GM03348 (cell line): ENCODE results near the gene DDAH1.
"Not testable (repeated sequence)": the region's sequence is repeated elsewhere in the genome, so short reads cannot be mapped to it uniquely, and the experiment has no call there.

Source experiments
- DNase-seq: peaks from one replicate; pipeline ENCODE4 v3.0.0; 2012; ENCODE audit warnings: low spot score

DDAH1 gene

GRCh38 chr1:85465099-85465785 lies at the start of gene DDAH1:
DDAH1 (minus strand) TSS chr1:85465159; CDS start chr1:85465045, 114 bp downstream.
- peak; percentile 86 for DNase-seq

GRCh38 chr1:85513998-85514397 lies 49.0 kb upstream of the DDAH1 start:
- not testable (repeated sequence) for DNase-seq

GRCh38 chr1:85504417-85504816 lies 39.5 kb upstream of the DDAH1 start:
- peak; percentile 9 for DNase-seq

- DNase-seq = peak; percentile 36
Observed at GRCh38 chr1:85502625-85503083, 37.7 kb upstream of the DDAH1 start.

GRCh38 chr1:85502171-85502570 lies 37.2 kb upstream of the DDAH1 start:
- peak; percentile 9 for DNase-seq

- DNase-seq = no peak
Observed at GRCh38 chr1:85501355-85501898, 36.5 kb upstream of the DDAH1 start.

- DNase-seq = peak; percentile 19
Observed at GRCh38 chr1:85496941-85497582, 32.1 kb upstream of the DDAH1 start.

GRCh38 chr1:85495556-85495955 lies 30.6 kb upstream of the DDAH1 start:
- DNase-seq = peak; percentile 42

- no peak for DNase-seq
Observed at GRCh38 chr1:85494904-85495266, 29.9 kb upstream of the DDAH1 start.

GRCh38 chr1:85494074-85494903 lies 29.3 kb upstream of the DDAH1 start:
- no peak for DNase-seq

GRCh38 chr1:85490270-85490985 lies 25.5 kb upstream of the DDAH1 start:
- DNase-seq = no peak

GRCh38 chr1:85488126-85488525 lies 23.2 kb upstream of the DDAH1 start:
- DNase-seq = no peak

- no peak for DNase-seq
Observed at GRCh38 chr1:85485516-85485915, 20.6 kb upstream of the DDAH1 start.

GRCh38 chr1:85484716-85485115 lies 19.8 kb upstream of the DDAH1 start:
- DNase-seq = no peak

GRCh38 chr1:85484264-85484663 lies 19.3 kb upstream of the DDAH1 start:
- no peak for DNase-seq

GRCh38 chr1:85481688-85482087 lies 16.7 kb upstream of the DDAH1 start:
- no peak for DNase-seq

GRCh38 chr1:85480566-85480965 lies 15.6 kb upstream of the DDAH1 start:
- no peak for DNase-seq

- DNase-seq = no peak
Observed at GRCh38 chr1:85479491-85479890, 14.5 kb upstream of the DDAH1 start.

- no peak for DNase-seq
Observed at GRCh38 chr1:85478366-85478765, 13.4 kb upstream of the DDAH1 start.

- DNase-seq = no peak
Observed at GRCh38 chr1:85475055-85475454, 10.1 kb upstream of the DDAH1 start.

- DNase-seq = no peak
Observed at GRCh38 chr1:85473390-85473789, 8.4 kb upstream of the DDAH1 start.

GRCh38 chr1:85471558-85471957 lies 6.6 kb upstream of the DDAH1 start:
- DNase-seq = no peak
